ENCODE measurements around the gene PCDHGC5.

The PCDHGC5 gene

GRCh38 chr5:141510850-141511601 lies 22.1 kb downstream of the PCDHGC5 start:
- DNase-seq, result no peak
- in situ Hi-C loops (cut with MboI; ENCODE audit: low pct_unique_long_range_greater_than_20kb, low sequenced_read_pairs), result no loop called here

- in situ Hi-C loops (cut with MboI; ENCODE audit: low pct_unique_long_range_greater_than_20kb, low sequenced_read_pairs), result no loop called here
- DNase-seq, result no peak
Observed at GRCh38 chr5:141511771-141512325, 23.0 kb downstream of the PCDHGC5 start.

- in situ Hi-C loops (cut with MboI; ENCODE audit: low pct_unique_long_range_greater_than_20kb, low sequenced_read_pairs), result no loop called here
- peak; percentile 73 for DNase-seq
Observed at GRCh38 chr5:141512390-141512910, 23.6 kb downstream of the PCDHGC5 start.

GRCh38 chr5:141512911-141513626 lies 24.2 kb downstream of the PCDHGC5 start:
- in situ Hi-C loops (cut with MboI; ENCODE audit: low pct_unique_long_range_greater_than_20kb, low sequenced_read_pairs), result no loop called here
- DNase-seq, result no peak

- peak; percentile 54 for DNase-seq
- in situ Hi-C loops (cut with MboI; ENCODE audit: low pct_unique_long_range_greater_than_20kb, low sequenced_read_pairs), result no loop called here
Observed at GRCh38 chr5:141513627-141514329, 24.9 kb downstream of the PCDHGC5 start.

- in situ Hi-C loops (cut with MboI; ENCODE audit: low pct_unique_long_range_greater_than_20kb, low sequenced_read_pairs), result no loop called here
- no peak for DNase-seq
Observed at GRCh38 chr5:141514330-141515133, 25.7 kb downstream of the PCDHGC5 start.

GRCh38 chr5:141515141-141515540 lies 26.3 kb downstream of the PCDHGC5 start:
- no peak for DNase-seq
- in situ Hi-C loops (cut with MboI; ENCODE audit: low pct_unique_long_range_greater_than_20kb, low sequenced_read_pairs), result no loop called here

- in situ Hi-C loops (cut with MboI; ENCODE audit: low pct_unique_long_range_greater_than_20kb, low sequenced_read_pairs), result no loop called here
- no peak for DNase-seq
Observed at GRCh38 chr5:141515946-141516671, 27.2 kb downstream of the PCDHGC5 start.

GRCh38 chr5:141516672-141517025 lies 27.8 kb downstream of the PCDHGC5 start:
- in situ Hi-C loops (cut with MboI; ENCODE audit: low pct_unique_long_range_greater_than_20kb, low sequenced_read_pairs), result no loop called here
- no peak for DNase-seq

GRCh38 chr5:141517312-141517711 lies 28.4 kb downstream of the PCDHGC5 start:
- no peak for DNase-seq
- in situ Hi-C loops (cut with MboI; ENCODE audit: low pct_unique_long_range_greater_than_20kb, low sequenced_read_pairs), result no loop called here

GRCh38 chr5:141517880-141518617 lies 29.2 kb downstream of the PCDHGC5 start:
- in situ Hi-C loops (cut with MboI; ENCODE audit: low pct_unique_long_range_greater_than_20kb, low sequenced_read_pairs), result no loop called here
- no peak for DNase-seq

GRCh38 chr5:141518618-141519015 lies 29.7 kb downstream of the PCDHGC5 start:
- in situ Hi-C loops (cut with MboI; ENCODE audit: low pct_unique_long_range_greater_than_20kb, low sequenced_read_pairs), result no loop called here
- no peak for DNase-seq

- no peak for DNase-seq
- in situ Hi-C loops (cut with MboI; ENCODE audit: low pct_unique_long_range_greater_than_20kb, low sequenced_read_pairs), result no loop called here
Observed at GRCh38 chr5:141519605-141520565, 31.0 kb downstream of the PCDHGC5 start.

- in situ Hi-C loops (cut with MboI; ENCODE audit: low pct_unique_long_range_greater_than_20kb, low sequenced_read_pairs), result no loop called here
- peak; percentile 72 for DNase-seq
Observed at GRCh38 chr5:141521244-141521781, 32.4 kb downstream of the PCDHGC5 start.

- DNase-seq, result no peak
- in situ Hi-C loops (cut with MboI; ENCODE audit: low pct_unique_long_range_greater_than_20kb, low sequenced_read_pairs), result no loop called here
Observed at GRCh38 chr5:141522301-141522700, 33.4 kb downstream of the PCDHGC5 start.

- no peak for DNase-seq
- in situ Hi-C loops (cut with MboI; ENCODE audit: low pct_unique_long_range_greater_than_20kb, low sequenced_read_pairs), result no loop called here
Observed at GRCh38 chr5:141523991-141524390, 35.1 kb downstream of the PCDHGC5 start.
